WI38 (cell line): Measurements from ENCODE around the gene PRR5L.

Experiments
- H3K4me3 ChIP-seq: 2 replicates; pipeline ENCODE4 v1.5.1; 2011; ENCODE audit warnings: low read depth, mild to moderate bottlenecking, control low read depth, low read length
- CTCF ChIP-seq: IDR thresholded peaks from 2 replicates; pipeline ENCODE4 v1.5.1; 2012; ENCODE audit warnings: low read depth, mild to moderate bottlenecking, control low read depth, low read length

The PRR5L gene

GRCh38 chr11:36465449-36466163 is 169.5 kb downstream of the PRR5L start:
- no peak overlapping the region for H3K4me3 ChIP-seq
- no peak for TF ChIP-seq CTCF

DNA sequence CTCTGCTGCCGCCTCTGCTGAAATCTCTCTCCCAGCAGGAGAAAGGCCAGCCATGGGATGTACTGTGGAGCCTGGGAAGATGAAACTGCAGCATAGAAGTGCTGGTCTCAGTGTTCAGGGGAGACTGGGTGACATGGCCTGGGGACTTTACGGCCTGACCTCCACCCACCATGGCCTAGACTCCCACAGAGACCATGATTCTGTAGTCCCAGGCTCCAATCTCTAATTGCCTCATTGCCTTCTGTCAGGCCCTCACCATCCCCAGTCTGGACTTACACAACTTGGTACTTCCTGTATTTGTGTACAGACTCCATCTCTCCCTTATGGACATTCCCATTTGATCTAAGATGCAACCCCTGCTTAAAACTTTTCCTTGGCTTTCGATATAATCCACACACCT is 170.9 kb downstream of the PRR5L start:
- H3K4me3 ChIP-seq = no peak overlapping the region
- TF ChIP-seq CTCF = no peak

- TF ChIP-seq CTCF = no peak
- no peak overlapping the region for H3K4me3 ChIP-seq
Measured at GRCh38 chr11:36467916-36468315, 171.8 kb downstream of the PRR5L start.

GRCh38 chr11:36469063-36469462 is 173.0 kb downstream of the PRR5L start:
- TF ChIP-seq CTCF = peak; percentile 32; the same call in 1 of the 2 replicates
- H3K4me3 ChIP-seq = no peak overlapping the region

DNA sequence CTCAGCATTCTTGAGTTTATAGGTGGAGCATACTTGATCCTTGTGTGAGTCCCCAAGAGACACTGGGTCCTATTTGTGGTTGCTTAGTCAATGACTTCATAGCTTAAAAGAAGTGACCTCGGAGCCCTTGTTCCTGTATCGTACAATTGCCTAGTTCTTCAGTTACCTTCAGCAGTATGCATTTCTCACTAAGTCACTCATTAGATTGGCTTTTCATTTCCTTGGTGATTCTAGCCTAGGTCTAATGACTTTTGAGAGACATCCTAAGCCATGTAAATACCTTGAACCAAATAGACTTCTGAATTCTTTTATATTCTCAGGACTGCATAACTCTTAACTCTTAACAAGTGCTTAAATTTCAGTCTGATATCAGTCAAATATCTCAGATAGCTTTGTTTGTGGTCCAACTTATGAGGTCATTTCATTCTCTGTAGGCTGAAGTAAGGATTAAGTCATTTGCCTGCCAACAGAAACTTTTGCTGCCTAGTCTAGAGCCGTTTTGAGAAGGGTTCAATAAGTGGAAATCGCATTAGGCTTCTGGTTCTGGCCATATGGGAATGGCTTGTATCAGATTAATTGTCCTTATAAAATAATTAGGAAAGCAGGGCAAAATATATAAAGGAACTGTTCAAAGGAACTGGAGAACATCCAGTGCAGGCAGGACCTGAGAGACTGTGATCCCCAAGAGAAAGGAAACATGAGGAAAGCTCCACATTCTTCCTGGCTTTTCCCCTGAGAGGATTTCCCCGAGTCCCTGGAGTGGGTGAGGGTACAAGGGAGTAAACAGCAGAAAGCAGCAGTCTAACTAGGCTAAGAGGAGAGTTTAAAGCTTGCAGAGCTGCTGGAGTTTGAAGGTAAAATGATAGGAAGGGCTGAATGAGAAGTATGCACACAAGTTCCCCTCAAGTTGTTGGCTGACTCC is 174.1 kb downstream of the PRR5L start:
- no peak for TF ChIP-seq CTCF
- H3K4me3 ChIP-seq = no peak overlapping the region

GRCh38 chr11:36471577-36471976 is 175.5 kb downstream of the PRR5L start:
- TF ChIP-seq CTCF = no peak
- H3K4me3 ChIP-seq = no peak overlapping the region

DNA sequence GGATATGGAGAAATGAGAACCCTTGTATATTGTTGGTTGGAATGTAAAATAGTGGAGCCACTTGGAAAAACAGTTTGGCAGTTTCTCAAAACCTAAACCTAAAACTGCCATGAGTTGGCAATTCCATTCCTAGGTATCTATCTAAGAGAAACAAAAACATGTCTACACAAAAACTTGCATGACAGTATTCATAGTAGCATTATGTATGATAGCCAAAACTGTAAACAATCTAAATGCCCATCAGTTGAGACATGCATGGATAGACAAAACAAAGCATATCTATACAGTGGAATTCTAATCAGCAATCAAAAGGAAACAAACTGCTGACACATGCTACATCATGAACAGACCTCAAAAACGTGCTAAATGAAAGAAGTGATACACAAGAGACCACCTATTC is 179.1 kb downstream of the PRR5L start:
- no peak overlapping the region for H3K4me3 ChIP-seq
- no peak for TF ChIP-seq CTCF
